Gastrocnemius medialis (tissue), 4 donors: ENCODE data around the gene CCDC197.

Source experiments
- CTCF ChIP-seq, 5 experiments: fragments of 450-650 bp in 3 of 5; fragments of 200-600 bp in 2 of 5; sonication (generic) in 2 of 5; IDR thresholded peaks in 4 of 5; conservative IDR thresholded peaks in 1 of 5; 1 replicate in 4 of 5; 2 replicates in 1 of 5; pipeline ENCODE4 v1.5.1; 2016 to 2019; ENCODE audit warnings: antibody characterized with exemption in 5 of 5, mild to moderate bottlenecking in 3 of 5, moderate library complexity in 3 of 5
- POLR2A ChIP-seq, 2 donors: fragments of 450-650 bp; IDR thresholded peaks; one replicate each; pipeline ENCODE4 v1.6.1; 2017; ENCODE audit warnings: antibody characterized with exemption in 2 of 2, mild to moderate bottlenecking in 2 of 2, moderate library complexity in 2 of 2

- no peak for TF ChIP-seq CTCF (IDR thresholded peaks at IDR 0.05 in 4 of 5, conservative IDR thresholded peaks at IDR 0.05 in 1 of 5)
- TF ChIP-seq POLR2A (IDR thresholded peaks at IDR 0.05) = no peak
Observed at GRCh38 chr14:94030571-94030970, 33.5 kb downstream of the CCDC197 start.
